Gastroesophageal sphincter (tissue), 3 donors: ENCODE measurements around the gene LRRC25.

Experiments used
- CTCF ChIP-seq, 4 experiments: fragments of 200-600 bp in 2 of 4; fragments of 450-650 bp in 2 of 4; sonication (generic) in 1 of 4; IDR thresholded peaks; one replicate each; pipeline ENCODE4 v1.5.1; 2017 to 2019; ENCODE audit warnings: antibody characterized with exemption in 4 of 4, mild to moderate bottlenecking in 2 of 4, moderate library complexity in 2 of 4
- EP300 ChIP-seq: sonication (generic); formaldehyde crosslinking; IDR thresholded peaks from one replicate; pipeline ENCODE4 v1.6.1; 2017; ENCODE audit warnings: antibody characterized with exemption, mild to moderate bottlenecking
- POLR2A ChIP-seq, 2 donors: fragments of 450-650 bp; IDR thresholded peaks; one replicate each; pipeline ENCODE4 v1.6.1; 2017; ENCODE audit warnings: antibody characterized with exemption in 2 of 2, mild to moderate bottlenecking in 2 of 2, moderate library complexity in 1 of 2
- POLR2AphosphoS5 ChIP-seq: sonication (generic); formaldehyde crosslinking; IDR thresholded peaks from one replicate; pipeline ENCODE4 v1.6.1; 2017; ENCODE audit warnings: antibody characterized with exemption

- TF ChIP-seq POLR2A (IDR thresholded peaks at IDR 0.05) (no peak), EP300 (no peak), CTCF (IDR thresholded peaks at IDR 0.05) (no peak), POLR2AphosphoS5 (no peak)
Observed at GRCh38 chr19:18393836-18394235, 3.6 kb downstream of the LRRC25 start.
